Tibial nerve (tissue), 4 donors: ENCODE results near the gene ATG7. TPM values are rescaled to one million over a fixed set of nuclear protein-coding genes. Genes with fewer than 3 reads are reported as not detected.

Experiments used
- DNase-seq, 2 donors: peaks; one replicate each; pipeline ENCODE4 v3.0.0-alpha.2; 2019; ENCODE audit warnings: low spot score in 2 of 2
- H3K27ac ChIP-seq, 4 donors: fragments of 200-600 bp; sonication (generic) in 3 of 4; one replicate each; pipeline ENCODE4 v1.5.1; 2017 to 2019; ENCODE audit warnings: mild to moderate bottlenecking in 1 of 4
- H3K27me3 ChIP-seq, 2 donors: fragments of 200-600 bp; sonication (generic) in 1 of 2; one replicate each; pipeline versions ENCODE4 v1.5.1 to v1.6.0; 2017 to 2019
- H3K36me3 ChIP-seq, 3 donors: fragments of 200-600 bp; sonication (generic); one replicate each; pipeline ENCODE4 v1.5.1; 2018 to 2019
- H3K4me1 ChIP-seq, 4 donors: fragments of 200-600 bp; sonication (generic) in 3 of 4; one replicate each; pipeline ENCODE4 v1.5.1; 2017 to 2019
- H3K4me3 ChIP-seq, 4 donors: fragments of 200-600 bp; sonication (generic) in 3 of 4; one replicate each; pipeline ENCODE4 v1.5.1; 2017 to 2019; ENCODE audit warnings: mild to moderate bottlenecking in 1 of 4, moderate library complexity in 1 of 4
- H3K9me3 ChIP-seq, 4 donors: fragments of 200-600 bp; sonication (generic) in 3 of 4; one replicate each; pipeline ENCODE4 v1.5.1; 2017 to 2019
- CTCF ChIP-seq, 5 experiments: fragments of 200-600 bp in 3 of 5; fragments of 450-650 bp in 2 of 5; sonication (generic) in 3 of 5; IDR thresholded peaks; one replicate each; pipeline ENCODE4 v1.5.1; 2016 to 2019; ENCODE audit warnings: antibody characterized with exemption in 5 of 5, mild to moderate bottlenecking in 3 of 5, moderate library complexity in 2 of 5
- EP300 ChIP-seq, 2 donors: sonication (generic); formaldehyde crosslinking; IDR thresholded peaks; one replicate each; pipeline ENCODE4 v1.6.1; 2017; ENCODE audit warnings: antibody characterized with exemption in 2 of 2, mild to moderate bottlenecking in 1 of 2
- POLR2A ChIP-seq, 2 donors: fragments of 450-650 bp; IDR thresholded peaks; one replicate each; pipeline ENCODE4 v1.6.1; 2017; ENCODE audit warnings: antibody characterized with exemption in 2 of 2, mild to moderate bottlenecking in 2 of 2, moderate library complexity in 2 of 2
- WGBS, 2 donors: methylation state at CpG; one replicate each; pipeline ENCODE4 v1.1.5; 2018; 5-methylcytosine and 5-hydroxymethylcytosine counted together
- small RNA-seq: library from RNA; depleted of rRNA; stranded (forward); fragments of <200 nt; gene quantifications from one replicate; pipeline ENCODE3, GENCODE V24; 2016
- total RNA-seq, 4 donors: library from RNA; depleted of rRNA; stranded (reverse); fragments of >200 nt; gene quantifications; one replicate each; pipeline ENCODE4 v1.1.0, GENCODE V29; 2016

The ATG7 gene
- total RNA-seq, 4 donors from 2014 or later: 71.0 to 94.0 (median 76.2) TPM

DNA sequence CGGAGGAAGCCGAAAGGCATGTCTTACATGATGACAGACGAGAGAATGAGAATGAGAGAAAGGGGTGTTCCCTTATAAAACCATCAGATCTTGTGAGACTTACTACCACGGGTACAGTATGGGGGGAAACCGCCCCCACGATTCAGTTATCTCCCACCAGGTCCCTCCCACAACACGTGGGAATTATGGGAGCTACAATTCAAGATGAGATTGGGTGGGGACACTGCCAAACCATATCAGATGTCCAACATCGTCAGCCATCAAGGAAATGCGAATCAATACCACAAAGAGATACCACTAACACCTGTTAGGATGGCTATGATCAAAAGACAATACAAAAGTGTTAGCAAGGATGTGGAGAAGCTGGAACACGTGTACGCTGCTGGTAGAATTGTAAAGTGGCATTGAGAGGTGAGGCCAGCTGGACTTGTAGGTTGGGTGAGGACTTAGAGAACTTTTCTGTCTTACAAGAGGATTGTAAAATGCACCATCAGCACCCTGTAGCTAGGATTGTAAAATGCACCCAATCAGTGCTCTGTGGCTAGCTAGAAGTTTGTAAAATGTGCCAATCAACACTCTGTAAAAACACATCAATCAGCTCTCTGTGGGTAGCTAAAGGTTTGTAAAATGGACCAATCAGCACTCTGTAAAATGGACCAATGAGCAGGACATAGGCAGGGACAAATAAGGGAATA is 334.0 kb downstream of the ATG7 start:
- no peaks in the 10 kb centered on the region for H3K27me3 ChIP-seq
- no peak for DNase-seq
- no peaks in the 10 kb centered on the region for H3K9me3 ChIP-seq
- H3K36me3 ChIP-seq: no peaks in the 10 kb centered on the region
- no peak overlapping the region for H3K4me3 ChIP-seq
- TF ChIP-seq CTCF (IDR thresholded peaks at IDR 0.05) (no peak), POLR2A (IDR thresholded peaks at IDR 0.05) (no peak), EP300 (IDR thresholded peaks at IDR 0.05) (no peak)
- 77 to 79% methylated on average over 11 of the region's 11 CpGs for WGBS, 2 donors
- H3K27ac ChIP-seq: peak overlapping the region in 3 of 4 donors; percentile 40 to 92 (median 90)
- peaks cover 3 to 95% (median 49%) of the 10 kb centered on the region in 4 donors for H3K4me1 ChIP-seq

DNA sequence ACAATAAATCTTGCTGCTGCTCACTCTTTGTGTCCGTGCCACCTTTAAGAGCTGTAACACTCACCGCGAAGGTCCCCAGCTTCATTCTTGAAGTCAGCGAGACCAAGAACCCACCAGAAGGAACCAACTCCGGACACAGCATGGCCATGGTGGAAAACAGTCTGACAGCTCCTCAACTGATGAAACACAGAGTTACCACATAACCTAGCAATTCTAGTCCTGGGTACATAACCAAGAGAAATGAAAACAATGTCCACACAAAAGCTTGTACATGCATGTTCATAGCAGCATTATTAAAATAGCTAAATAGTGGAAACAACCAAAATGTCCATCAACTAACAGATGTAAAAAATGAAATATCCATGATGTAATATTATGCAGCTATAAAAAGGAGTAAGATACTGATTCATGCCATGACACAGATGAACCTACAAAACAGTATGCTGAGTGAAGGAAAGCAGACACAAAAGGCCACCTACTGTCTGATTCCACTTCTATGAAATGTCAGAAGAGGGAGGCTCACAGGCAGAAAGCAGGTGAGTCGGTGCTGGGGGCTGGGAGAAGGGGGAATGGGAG is 334.8 kb downstream of the ATG7 start:
- peak overlapping the region in 2 of 4 donors; percentile 80 to 92 for H3K27ac ChIP-seq

More for the DNA sequence above, 334.8 kb downstream of the ATG7 start:
- Histone ChIP-seq H3K9me3 (no peaks in the 10 kb centered on the region), H3K36me3 (no peaks in the 10 kb centered on the region), H3K4me3 (no peak overlapping the region), H3K4me1 (peaks cover 3 to 95% (median 49%) of the 10 kb centered on the region in 4 donors), H3K27me3 (no peaks in the 10 kb centered on the region)
- no peak for DNase-seq
- WGBS, 2 donors: 90 to 91% methylated on average over 6 of the region's 6 CpGs
- TF ChIP-seq POLR2A (IDR thresholded peaks at IDR 0.05) (no peak), EP300 (IDR thresholded peaks at IDR 0.05) (no peak), CTCF (IDR thresholded peaks at IDR 0.05) (no peak)

Small RNA genes within 50 kb of the gene (small RNA-seq; reads per million reads assigned to genes)
- gene AC022001.1 (not detected), gene AC026185.1 (not detected), gene AC083855.1 (not detected)

Other genes with a start within 250 kb of the ATG7 start
- gene HRH1, start 117.9 kb upstream of the ATG7 start, total RNA-seq: 10 to 100 TPM; 13.8 to 20.3 (median 15.9) TPM